ENCODE data around the gene DNAJB8.

Gene DNAJB8

GRCh38 chr3:128424508-128425069 is 42.1 kb downstream of the DNAJB8 start:
- DNase-seq = no peak

- no peak for DNase-seq
These were observed 43.1 kb downstream of the DNAJB8 start for GRCh38 chr3:128423525-128424147.

GRCh38 chr3:128422762-128423524 is 43.7 kb downstream of the DNAJB8 start:
- DNase-seq = no peak

- no peak for DNase-seq
These were observed 44.7 kb downstream of the DNAJB8 start for GRCh38 chr3:128421966-128422365.

GRCh38 chr3:128421439-128421836 is 45.3 kb downstream of the DNAJB8 start:
- no peak for DNase-seq

GRCh38 chr3:128420720-128421438 is 45.8 kb downstream of the DNAJB8 start:
- DNase-seq = no peak

GRCh38 chr3:128420289-128420688 is 46.4 kb downstream of the DNAJB8 start:
- no peak for DNase-seq

GRCh38 chr3:128419311-128419710 is 47.4 kb downstream of the DNAJB8 start:
- DNase-seq = no peak

GRCh38 chr3:128418900-128419299 is 47.8 kb downstream of the DNAJB8 start:
- no peak for DNase-seq

GRCh38 chr3:128416578-128417211 is 50.0 kb downstream of the DNAJB8 start:
- DNase-seq = no peak

- DNase-seq = no peak
These were observed 50.7 kb downstream of the DNAJB8 start for GRCh38 chr3:128415773-128416577.

- no peak for DNase-seq
These were observed 51.4 kb downstream of the DNAJB8 start for GRCh38 chr3:128415200-128415772.

GRCh38 chr3:128413413-128414205 is 53.1 kb downstream of the DNAJB8 start:
- DNase-seq = no peak

GRCh38 chr3:128413003-128413370 is 53.7 kb downstream of the DNAJB8 start:
- DNase-seq = no peak

Measured in NCI-H446 treated with DMSO at 0.1 percent for 48 hours (cell line).